Thymus (tissue), 11 donors: ENCODE results near the gene MFF. TPM values are rescaled to one million over a fixed set of nuclear protein-coding genes. Genes with fewer than 3 reads are reported as not detected.

Source experiments
- DNase-seq, 9 donors: peaks; one replicate each; pipeline ENCODE4 v3.0.0-alpha.2; 2013; ENCODE audit warnings: low spot score in 9 of 9, low read depth in 6 of 9, missing footprints in 1 of 9
- H3K27ac ChIP-seq, 2 donors: one replicate each; pipeline ENCODE4 v1.5.1; 2013; ENCODE audit warnings: control low read depth in 1 of 2, low read depth in 1 of 2, low read length in 1 of 2, mild to moderate bottlenecking in 1 of 2, moderate library complexity in 1 of 2
- H3K27me3 ChIP-seq, 2 donors: one replicate each; pipeline ENCODE4 v1.5.1; 2013; ENCODE audit warnings: low read length in 1 of 2; ENCODE audit not compliant: control insufficient read depth in 2 of 2, insufficient read depth in 1 of 2
- H3K36me3 ChIP-seq, 2 donors: one replicate each; pipeline ENCODE4 v1.5.1; 2013; ENCODE audit warnings: low read length in 1 of 2, mild to moderate bottlenecking in 1 of 2, moderate library complexity in 1 of 2; ENCODE audit not compliant: control insufficient read depth in 2 of 2, insufficient read depth in 2 of 2
- H3K4me1 ChIP-seq, 2 donors: one replicate each; pipeline ENCODE4 v1.5.1; 2013; ENCODE audit warnings: low read length in 2 of 2; ENCODE audit not compliant: control insufficient read depth in 2 of 2, insufficient read depth in 2 of 2
- H3K4me3 ChIP-seq, 2 donors: one replicate each; pipeline ENCODE4 v1.5.1; 2013; ENCODE audit warnings: low read length in 2 of 2, control low read depth in 1 of 2, mild to moderate bottlenecking in 1 of 2
- H3K9me3 ChIP-seq, 2 donors: one replicate each; pipeline ENCODE4 v1.5.1; 2013; ENCODE audit warnings: low read length in 1 of 2, mild to moderate bottlenecking in 1 of 2; ENCODE audit not compliant: control insufficient read depth in 2 of 2, insufficient read depth in 1 of 2
- WGBS: extraction: QIAGEN DNeasy Blood & Tissue Kit; methylation state at CpG from one replicate; pipeline ENCODE4 v1.1.7; 2013; 5-methylcytosine and 5-hydroxymethylcytosine counted together
- polyA plus RNA-seq: library from polyadenylated mRNA; stranded (reverse); fragments of 200-250 nt; gene quantifications from one replicate; pipeline ENCODE4 v1.2.3, GENCODE V29; 2013
- total RNA-seq: library from RNA; stranded (reverse); fragments of 120-200 nt; gene quantifications from one replicate; pipeline ENCODE4 v1.2.4, GENCODE V29; 2013
- donor health status: healthy.

Gene MFF
- total and polyA plus RNA-seq, 2 donors, result 92.5 to 118 TPM

DNA sequence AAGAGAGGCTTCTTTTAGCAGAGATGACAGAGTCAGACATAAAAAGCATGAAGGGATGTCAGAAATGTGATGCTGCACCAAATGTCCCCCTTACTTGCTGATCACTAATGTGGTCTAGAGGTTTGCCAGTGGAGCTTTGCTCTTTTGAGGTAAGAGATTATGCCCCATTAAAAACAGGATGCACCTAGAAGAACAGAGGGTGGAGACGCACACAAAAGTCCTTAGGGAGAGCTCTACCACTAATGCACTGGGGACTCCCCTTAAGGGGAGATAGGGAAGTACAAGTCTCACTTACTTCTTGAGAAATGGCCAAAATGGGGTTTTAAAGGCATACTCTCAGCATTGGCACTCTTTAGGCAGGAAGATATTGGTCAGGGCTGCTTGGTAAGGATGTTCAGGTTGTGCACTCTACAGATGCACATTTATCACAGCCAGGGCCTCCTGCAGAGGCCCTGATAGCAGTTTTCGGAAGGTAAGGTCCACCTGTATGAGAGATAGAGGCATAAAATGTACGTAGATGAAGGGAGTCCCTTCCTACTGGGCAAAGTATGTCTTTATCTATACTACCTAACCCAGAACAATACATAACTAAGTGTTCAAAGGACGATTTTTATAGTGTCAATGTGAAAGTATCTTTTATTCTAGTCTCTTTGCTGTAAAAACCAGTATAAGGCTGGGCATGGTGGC is 79.7 kb downstream of the MFF start:
- 92% methylated on average over 4 of the region's 4 CpGs for WGBS
- Histone ChIP-seq H3K27me3 (no peaks in the 10 kb centered on the region), H3K4me1 (no peaks in the 10 kb centered on the region), H3K9me3 (no peaks in the 10 kb centered on the region), H3K36me3 (no peaks in the 10 kb centered on the region), H3K4me3 (no peak overlapping the region), H3K27ac (no peak overlapping the region)
- DNase-seq, result no peak

DNA sequence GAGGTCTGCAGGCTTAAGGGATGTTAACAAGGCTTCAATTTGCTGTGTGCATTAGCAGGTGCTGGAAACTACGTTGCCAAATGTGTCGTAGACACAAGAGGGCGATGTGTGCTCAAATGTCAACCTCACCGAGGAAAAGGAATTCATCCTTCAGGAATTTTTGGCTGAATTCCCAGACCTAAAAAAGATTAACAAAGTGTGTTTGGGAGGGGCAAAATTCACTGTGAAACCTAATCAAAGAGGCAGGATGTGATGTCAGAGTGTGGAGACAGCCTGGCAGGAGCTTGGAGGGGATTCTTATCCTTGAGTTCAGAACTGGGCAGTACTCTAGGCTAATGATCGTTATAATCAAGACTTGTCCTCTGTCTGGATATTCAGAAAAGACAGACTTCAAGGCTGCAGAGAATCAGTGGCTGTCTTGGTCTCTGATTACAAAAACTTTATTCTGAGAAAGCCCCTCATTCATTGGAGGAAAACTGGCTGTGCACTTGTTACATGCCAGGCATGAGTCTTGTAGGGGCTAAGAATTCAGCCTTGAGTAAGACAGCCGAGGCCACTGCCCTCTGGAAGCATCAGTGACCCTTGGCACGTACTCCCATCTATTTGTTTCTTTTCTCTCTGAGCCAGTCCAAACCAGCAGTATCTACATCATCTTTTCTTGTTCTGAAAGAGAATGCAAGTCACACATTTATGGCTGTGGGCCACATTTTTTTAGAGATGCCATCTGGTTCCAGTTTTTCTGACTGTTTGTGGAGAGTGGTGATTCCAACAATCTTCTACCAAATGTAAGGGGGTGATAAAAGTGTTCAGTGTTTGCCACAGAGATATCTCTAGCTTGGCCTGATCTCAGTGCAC is 81.4 kb downstream of the MFF start:
- Histone ChIP-seq H3K27me3 (no peaks in the 10 kb centered on the region), H3K36me3 (no peaks in the 10 kb centered on the region), H3K9me3 (no peaks in the 10 kb centered on the region), H3K27ac (no peak overlapping the region), H3K4me3 (no peak overlapping the region), H3K4me1 (no peaks in the 10 kb centered on the region)
- 13% methylated on average over 7 of the region's 7 CpGs for WGBS
- peak in 3 of 9 donors; percentile 6 to 30 (median 21) for DNase-seq

Other genes starting within 250 kb of the MFF start
- gene COL4A4, start 161.0 kb upstream of the MFF start, total RNA-seq, result 1.7 TPM
- gene COL4A4, start 161.0 kb upstream of the MFF start, polyA plus RNA-seq, result 1.6 TPM
- gene COL4A3, start 160.6 kb upstream of the MFF start, total RNA-seq, result 0.94 TPM
- gene COL4A3, start 160.6 kb upstream of the MFF start, polyA plus RNA-seq, result 2.5 TPM
- gene TM4SF20, start 54.1 kb downstream of the MFF start, total RNA-seq, result 0.09 TPM
- gene TM4SF20, start 54.1 kb downstream of the MFF start, polyA plus RNA-seq, result 0.09 TPM
- not detected for gene SCYGR1, start 62.7 kb downstream of the MFF start, total RNA-seq
- gene SCYGR1, start 62.7 kb downstream of the MFF start, polyA plus RNA-seq, result not detected
- gene AGFG1, start 146.9 kb downstream of the MFF start, total RNA-seq, result 47.4 TPM
- 56.3 TPM for gene AGFG1, start 146.9 kb downstream of the MFF start, polyA plus RNA-seq